ENCODE data around the gene FHL2. TPM values are rescaled to one million over a fixed set of nuclear protein-coding genes. Genes with fewer than 3 reads are reported as not detected.

Gene FHL2
- total and polyA plus RNA-seq, 2 donors (not counting 3 experiments of a cell fraction or from before 2014, with no cell fraction given) = 197 to 491 TPM

- Histone ChIP-seq H3K9me3 (replicated peaks; ENCODE audit: control insufficient read depth, insufficient read depth, low read length) (no peaks in the 10 kb centered on the region), H3K9ac (replicated peaks; ENCODE audit: extremely low read depth, insufficient read depth, low read length) (no peak overlapping the region), H3K27me3 (ENCODE audit: control insufficient read depth in 2 of 2, insufficient read depth in 2 of 2, low read length in 2 of 2) (peaks cover 3 to 9% of the 10 kb centered on the region in 2 experiments), H3K4me3 (replicated peaks in 1 of 3; ENCODE audit: insufficient read depth in 1 of 3, low read depth in 1 of 3, low read length in 3 of 3) (no peak overlapping the region), H3K4me2 (ENCODE audit: insufficient read depth, low read length) (no peak overlapping the region), H2AFZ (ENCODE audit: low read depth, low read length) (no peak overlapping the region), H3K36me3 (ENCODE audit: control insufficient read depth in 2 of 2, extremely low read depth in 1 of 2, insufficient read depth in 2 of 2, low read length in 2 of 2) (no peaks in the 10 kb centered on the region), H3K27ac (ENCODE audit: insufficient read depth, low read depth, low read length) (no peak overlapping the region), H3K79me2 (ENCODE audit: control insufficient read depth, insufficient read depth, low read length) (no peaks in the 10 kb centered on the region), H3K9me1 (replicated peaks; ENCODE audit: control insufficient read depth, extremely low read depth, insufficient read depth, low read length) (no peaks in the 10 kb centered on the region), H4K20me1 (replicated peaks; ENCODE audit: control insufficient read depth, extremely low read depth, insufficient read depth, low read length) (no peaks in the 10 kb centered on the region), H3K4me1 (ENCODE audit: control insufficient read depth, extremely low read depth, insufficient read depth, low read length) (no peaks in the 10 kb centered on the region)
- POLR2A ChIA-PET = no interaction called here
- FAIRE-seq (no peak), DNase-seq (ENCODE audit: low read depth, low spot score) (no peak)
- no TSS peak for BruUV-seq (replicated peaks)
- TF ChIP-seq CTCF (IDR thresholded peaks at IDR 0.05; ENCODE audit: extremely low read depth in 1 of 2, insufficient read depth in 1 of 2, low read depth in 1 of 2, low read length in 2 of 2) (no peak), POLR2AphosphoS5 (IDR thresholded peaks at IDR 0.05; ENCODE audit: insufficient read depth, low read depth, low read length) (no peak), FOS (IDR thresholded peaks at IDR 0.05; ENCODE audit: borderline replicate concordance, insufficient read depth, low read length) (no peak)
- CTCF ChIA-PET = no interaction called here
- dilution Hi-C loops (cut with MboI; ENCODE audit: extremely low pct_ligation_motif_present, low sequenced_read_pairs) (no loop called here), intact Hi-C loops (cut with micrococcal nuclease) (no loop called here)
These were observed 47.6 kb upstream of the FHL2 start for GRCh38 chr2:105446501-105446900.

DNA sequence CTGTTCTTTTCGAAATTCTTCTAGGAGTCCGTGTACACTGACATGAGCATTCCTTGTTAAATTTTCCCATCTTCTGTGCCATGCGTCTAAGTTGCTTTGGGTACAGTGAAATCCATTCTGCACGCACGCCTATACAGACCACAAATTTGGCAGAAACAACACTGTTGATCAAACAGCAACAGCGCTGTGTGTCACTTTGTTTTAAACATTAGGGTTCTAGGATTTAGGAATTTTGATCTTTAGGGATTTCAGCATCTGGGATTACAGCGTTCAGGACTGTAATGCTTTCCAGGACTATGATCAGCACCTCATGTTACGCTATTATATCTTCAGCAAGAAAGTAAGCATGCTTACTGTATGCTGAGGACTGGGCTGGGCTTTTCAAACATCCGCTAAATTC lies 47.1 kb upstream of the FHL2 start:
- H3K4me2 ChIP-seq (ENCODE audit: insufficient read depth, low read length) = no peak overlapping the region
- H3K4me1 ChIP-seq (ENCODE audit: control insufficient read depth, extremely low read depth, insufficient read depth, low read length) = no peaks in the 10 kb centered on the region
- H4K20me1 ChIP-seq (replicated peaks; ENCODE audit: control insufficient read depth, extremely low read depth, insufficient read depth, low read length) = no peaks in the 10 kb centered on the region
- TF ChIP-seq CTCF (IDR thresholded peaks at IDR 0.05; ENCODE audit: extremely low read depth in 1 of 2, insufficient read depth in 1 of 2, low read depth in 1 of 2, low read length in 2 of 2) (no peak), MYC (IDR thresholded peaks at IDR 0.05; ENCODE audit: low read depth, low read length) (no peak)
- no peak overlapping the region for H3K4me3 ChIP-seq (replicated peaks in 1 of 3; ENCODE audit: insufficient read depth in 1 of 3, low read depth in 1 of 3, low read length in 3 of 3)
- no peaks in the 10 kb centered on the region for H3K9me1 ChIP-seq (replicated peaks; ENCODE audit: control insufficient read depth, extremely low read depth, insufficient read depth, low read length)
- FAIRE-seq (no peak), DNase-seq (ENCODE audit: low read depth, low spot score) (no peak)
- H3K79me2 ChIP-seq (ENCODE audit: control insufficient read depth, insufficient read depth, low read length) = no peaks in the 10 kb centered on the region
- BruUV-seq (replicated peaks) = no TSS peak
- dilution Hi-C loops (cut with MboI; ENCODE audit: extremely low pct_ligation_motif_present, low sequenced_read_pairs) = no loop called here
- no peak overlapping the region for H2AFZ ChIP-seq (ENCODE audit: low read depth, low read length)
- ChIA-PET CTCF (no interaction called here), POLR2A (no interaction called here)
- peaks cover 3 to 9% of the 10 kb centered on the region in 2 experiments for H3K27me3 ChIP-seq (ENCODE audit: control insufficient read depth in 2 of 2, insufficient read depth in 2 of 2, low read length in 2 of 2)
- H3K9ac ChIP-seq (replicated peaks; ENCODE audit: extremely low read depth, insufficient read depth, low read length) = no peak overlapping the region
- no peak overlapping the region for H3K27ac ChIP-seq (ENCODE audit: insufficient read depth, low read depth, low read length)
- no peaks in the 10 kb centered on the region for H3K36me3 ChIP-seq (ENCODE audit: control insufficient read depth in 2 of 2, extremely low read depth in 1 of 2, insufficient read depth in 2 of 2, low read length in 2 of 2)
- no peaks in the 10 kb centered on the region for H3K9me3 ChIP-seq (replicated peaks; ENCODE audit: control insufficient read depth, insufficient read depth, low read length)
- intact Hi-C loops (cut with micrococcal nuclease) = no loop called here

Measured in endothelial cell of umbilical vein (primary cell).